HepG2 (cell line): ENCODE results near the gene DPEP1. TPM values are rescaled to one million over a fixed set of nuclear protein-coding genes. Genes with fewer than 3 reads are reported as not detected.

ENCODE experiments used
- MBD4 ChIP-seq: IDR thresholded peaks from 2 replicates; pipeline ENCODE4 v1.6.1; 2012; ENCODE audit warnings: low read length, inconsistent platforms, borderline replicate concordance
- PRPF4 ChIP-seq: fragments of 200-400 bp; formaldehyde crosslinking; IDR thresholded peaks from 2 replicates; pipeline ENCODE4 v1.6.1; 2016; ENCODE audit warnings: low read length, low read depth; ENCODE audit not compliant: poor library complexity, severe bottlenecking
- ZC3H4 ChIP-seq: sonication (generic); formaldehyde crosslinking; IDR thresholded peaks from 2 replicates; pipeline ENCODE4 v1.4.0; 2020; ENCODE audit warnings: missing genetic modification reagents, borderline replicate concordance
- ZNF235 ChIP-seq: sonication (generic); formaldehyde crosslinking; IDR thresholded peaks from 2 replicates; pipeline ENCODE4 v1.8.1; 2023; ENCODE audit warnings: mild to moderate bottlenecking, missing genetic modification reagents, borderline replicate concordance
- ZSCAN31 ChIP-seq: sonication (generic); formaldehyde crosslinking; IDR thresholded peaks from 2 replicates; pipeline ENCODE4 v1.5.0; 2020; ENCODE audit warnings: low read depth, mild to moderate bottlenecking, missing genetic modification reagents
- polyA plus RNA-seq, 8 experiments: library from polyadenylated mRNA; depleted of rRNA in 3 of 8; stranded (reverse) in 7 of 8; unstranded in 1 of 8; fragments of >200 nt; fragmentation: Illumina TruSeq in 4 of 8; extraction: Trizol in 4 of 8; gene quantifications; 2 replicates each; pipeline versions ENCODE4 v1.2.1 to v1.2.3, GENCODE V29; 2011 to 2016; ENCODE audit warnings: low read depth in 4 of 8, missing spikeins in 1 of 8, mixed read lengths in 1 of 8; ENCODE audit not compliant: insufficient read depth in 1 of 8
- total RNA-seq, 5 experiments: library from RNA; depleted of rRNA; stranded (reverse); fragments of >200 nt; fragmentation: Illumina TruSeq; extraction: Trizol; gene quantifications; 2 replicates each; pipeline ENCODE4 v1.2.3, GENCODE V29; 2016; ENCODE audit warnings: low read depth in 1 of 5
- TF ChIP-seq, protein P1 (sequence below): sonication (generic); formaldehyde crosslinking; IDR thresholded peaks from 2 replicates; pipeline ENCODE4 v1.4.0; 2020; ENCODE audit warnings: missing genetic modification reagents, borderline replicate concordance
- TF ChIP-seq, protein P2 (sequence below): sonication (generic); formaldehyde crosslinking; IDR thresholded peaks from 2 replicates; pipeline ENCODE4 v1.8.0; 2022; ENCODE audit warnings: low read depth, missing genetic modification reagents
- TF ChIP-seq, protein P3 (sequence below): sonication (generic); formaldehyde crosslinking; conservative IDR thresholded peaks from 2 replicates; pipeline ENCODE4 v1.4.0; 2020; ENCODE audit warnings: missing genetic modification reagents
- TF ChIP-seq, protein P4 (sequence below): sonication (generic); formaldehyde crosslinking; IDR thresholded peaks from 2 replicates; pipeline ENCODE4 v1.4.0; 2020; ENCODE audit warnings: mild to moderate bottlenecking, low read depth, missing genetic modification reagents

Gene DPEP1
- total and polyA plus RNA-seq, 2 of the 13 experiments (the other 11 are each of a cell fraction or from before 2014, with no cell fraction given) = 37.6 to 52.2 TPM

DNA sequence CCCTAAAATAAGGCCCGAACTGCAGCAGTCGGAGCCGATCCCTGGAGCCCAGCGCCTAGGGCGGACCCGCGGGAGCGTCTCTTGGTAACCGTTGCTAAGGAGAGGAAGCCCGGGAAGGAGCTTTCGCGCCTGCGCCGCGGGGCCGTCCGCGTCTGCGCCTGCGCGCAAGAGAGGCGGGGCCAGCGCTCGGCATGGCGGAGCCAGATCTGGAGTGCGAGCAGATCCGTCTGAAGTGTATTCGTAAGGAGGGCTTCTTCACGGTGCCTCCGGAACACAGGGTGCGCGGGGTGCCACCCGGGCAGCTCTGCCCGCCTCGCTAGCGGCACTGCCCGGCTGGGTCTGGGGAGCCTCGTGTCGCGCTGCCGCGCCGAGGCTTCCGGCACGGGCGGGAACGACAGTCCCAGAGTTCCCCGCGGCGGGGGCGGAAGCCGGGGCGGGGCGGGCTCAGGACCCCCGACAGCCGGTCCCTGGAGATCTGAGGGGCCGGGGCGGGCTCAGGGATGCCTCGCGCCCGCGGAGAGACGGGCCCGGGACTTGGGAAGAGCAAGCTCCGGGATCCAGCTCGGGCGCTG lies 73.2 kb downstream of the DPEP1 start, which contains the start of gene CDK10 (continued):
- TF ChIP-seq, protein P1, sequence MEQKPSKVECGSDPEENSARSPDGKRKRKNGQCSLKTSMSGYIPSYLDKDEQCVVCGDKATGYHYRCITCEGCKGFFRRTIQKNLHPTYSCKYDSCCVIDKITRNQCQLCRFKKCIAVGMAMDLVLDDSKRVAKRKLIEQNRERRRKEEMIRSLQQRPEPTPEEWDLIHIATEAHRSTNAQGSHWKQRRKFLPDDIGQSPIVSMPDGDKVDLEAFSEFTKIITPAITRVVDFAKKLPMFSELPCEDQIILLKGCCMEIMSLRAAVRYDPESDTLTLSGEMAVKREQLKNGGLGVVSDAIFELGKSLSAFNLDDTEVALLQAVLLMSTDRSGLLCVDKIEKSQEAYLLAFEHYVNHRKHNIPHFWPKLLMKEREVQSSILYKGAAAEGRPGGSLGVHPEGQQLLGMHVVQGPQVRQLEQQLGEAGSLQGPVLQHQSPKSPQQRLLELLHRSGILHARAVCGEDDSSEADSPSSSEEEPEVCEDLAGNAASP (CRISPR knock-in tag) = no peak
- TF ChIP-seq, protein P2, sequence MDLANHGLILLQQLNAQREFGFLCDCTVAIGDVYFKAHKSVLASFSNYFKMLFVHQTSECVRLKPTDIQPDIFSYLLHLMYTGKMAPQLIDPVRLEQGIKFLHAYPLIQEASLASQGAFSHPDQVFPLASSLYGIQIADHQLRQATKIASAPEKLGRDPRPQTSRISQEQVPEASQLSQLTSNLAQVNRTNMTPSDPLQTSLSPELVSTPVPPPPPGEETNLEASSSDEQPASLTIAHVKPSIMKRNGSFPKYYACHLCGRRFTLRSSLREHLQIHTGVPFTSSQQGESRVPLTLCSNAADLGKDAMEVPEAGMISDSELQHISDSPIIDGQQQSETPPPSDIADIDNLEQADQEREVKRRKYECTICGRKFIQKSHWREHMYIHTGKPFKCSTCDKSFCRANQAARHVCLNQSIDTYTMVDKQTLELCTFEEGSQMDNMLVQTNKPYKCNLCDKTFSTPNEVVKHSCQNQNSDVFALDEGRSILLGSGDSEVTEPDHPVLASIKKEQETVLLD (CRISPR knock-in tag) = no peak
- no peak for TF ChIP-seq ZC3H4 (CRISPR knock-in tag)
- TF ChIP-seq ZNF235 (CRISPR knock-in tag) = 0 out of 2 replicates have a peak, but pooled peaks have one; percentile 38
- TF ChIP-seq, protein P3, sequence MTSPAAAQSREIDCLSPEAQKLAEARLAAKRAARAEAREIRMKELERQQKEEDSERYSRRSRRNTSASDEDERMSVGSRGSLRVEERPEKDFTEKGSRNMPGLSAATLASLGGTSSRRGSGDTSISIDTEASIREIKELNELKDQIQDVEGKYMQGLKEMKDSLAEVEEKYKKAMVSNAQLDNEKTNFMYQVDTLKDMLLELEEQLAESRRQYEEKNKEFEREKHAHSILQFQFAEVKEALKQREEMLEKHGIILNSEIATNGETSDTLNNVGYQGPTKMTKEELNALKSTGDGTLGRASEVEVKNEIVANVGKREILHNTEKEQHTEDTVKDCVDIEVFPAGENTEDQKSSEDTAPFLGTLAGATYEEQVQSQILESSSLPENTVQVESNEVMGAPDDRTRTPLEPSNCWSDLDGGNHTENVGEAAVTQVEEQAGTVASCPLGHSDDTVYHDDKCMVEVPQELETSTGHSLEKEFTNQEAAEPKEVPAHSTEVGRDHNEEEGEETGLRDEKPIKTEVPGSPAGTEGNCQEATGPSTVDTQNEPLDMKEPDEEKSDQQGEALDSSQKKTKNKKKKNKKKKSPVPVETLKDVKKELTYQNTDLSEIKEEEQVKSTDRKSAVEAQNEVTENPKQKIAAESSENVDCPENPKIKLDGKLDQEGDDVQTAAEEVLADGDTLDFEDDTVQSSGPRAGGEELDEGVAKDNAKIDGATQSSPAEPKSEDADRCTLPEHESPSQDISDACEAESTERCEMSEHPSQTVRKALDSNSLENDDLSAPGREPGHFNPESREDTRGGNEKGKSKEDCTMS (CRISPR knock-in tag) = no peak
- no peak for TF ChIP-seq PRPF4
- TF ChIP-seq, protein P4, sequence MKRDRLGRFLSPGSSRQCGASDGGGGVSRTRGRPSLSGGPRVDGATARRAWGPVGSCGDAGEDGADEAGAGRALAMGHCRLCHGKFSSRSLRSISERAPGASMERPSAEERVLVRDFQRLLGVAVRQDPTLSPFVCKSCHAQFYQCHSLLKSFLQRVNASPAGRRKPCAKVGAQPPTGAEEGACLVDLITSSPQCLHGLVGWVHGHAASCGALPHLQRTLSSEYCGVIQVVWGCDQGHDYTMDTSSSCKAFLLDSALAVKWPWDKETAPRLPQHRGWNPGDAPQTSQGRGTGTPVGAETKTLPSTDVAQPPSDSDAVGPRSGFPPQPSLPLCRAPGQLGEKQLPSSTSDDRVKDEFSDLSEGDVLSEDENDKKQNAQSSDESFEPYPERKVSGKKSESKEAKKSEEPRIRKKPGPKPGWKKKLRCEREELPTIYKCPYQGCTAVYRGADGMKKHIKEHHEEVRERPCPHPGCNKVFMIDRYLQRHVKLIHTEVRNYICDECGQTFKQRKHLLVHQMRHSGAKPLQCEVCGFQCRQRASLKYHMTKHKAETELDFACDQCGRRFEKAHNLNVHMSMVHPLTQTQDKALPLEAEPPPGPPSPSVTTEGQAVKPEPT (CRISPR knock-in tag) = no peak
- no peak for TF ChIP-seq ZSCAN31
- TF ChIP-seq MBD4 = no peak
